Stimulated activated CD8-positive, alpha-beta memory T cell treated with anti-CD3 and anti-CD28 coated beads, Interleukin-4, amount 100 ng/mL, for 4 hours (primary cell): ENCODE results near the gene MAP3K7CL.

ENCODE experiments used
- DNase-seq, 2 donors: peaks; one replicate each; pipeline ENCODE4 v3.0.0-alpha.2; 2020; ENCODE audit warnings: low read depth in 2 of 2, low spot score in 1 of 2

The MAP3K7CL gene

GRCh38 chr21:29194342-29194741, 63.9 kb downstream of the MAP3K7CL start:
- DNase-seq, result no peak

DNA sequence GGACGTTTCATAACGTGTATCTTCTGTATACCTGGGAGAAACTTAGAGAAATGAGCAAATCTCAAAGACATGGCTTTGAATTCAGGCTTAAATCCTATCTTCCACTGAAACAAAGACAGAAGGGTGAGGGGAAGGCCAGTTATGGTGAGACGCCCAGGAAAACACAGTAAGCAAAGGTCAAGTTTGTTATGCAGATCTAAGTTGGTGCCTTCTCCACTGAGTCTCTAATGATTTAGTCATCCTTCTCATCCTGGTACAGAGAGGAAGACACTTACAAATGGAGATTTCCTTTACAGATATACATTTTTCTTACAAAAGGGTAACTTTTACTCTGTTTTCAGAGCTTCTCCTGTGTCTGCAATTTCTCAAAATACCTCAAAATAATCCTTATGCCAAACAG, 64.4 kb downstream of the MAP3K7CL start:
- DNase-seq, result no peak

- peak; percentile 36 to 37 for DNase-seq
Measured at GRCh38 chr21:29195981-29196669, 65.7 kb downstream of the MAP3K7CL start.

GRCh38 chr21:29196670-29197191, 66.3 kb downstream of the MAP3K7CL start:
- DNase-seq, result no peak

DNA sequence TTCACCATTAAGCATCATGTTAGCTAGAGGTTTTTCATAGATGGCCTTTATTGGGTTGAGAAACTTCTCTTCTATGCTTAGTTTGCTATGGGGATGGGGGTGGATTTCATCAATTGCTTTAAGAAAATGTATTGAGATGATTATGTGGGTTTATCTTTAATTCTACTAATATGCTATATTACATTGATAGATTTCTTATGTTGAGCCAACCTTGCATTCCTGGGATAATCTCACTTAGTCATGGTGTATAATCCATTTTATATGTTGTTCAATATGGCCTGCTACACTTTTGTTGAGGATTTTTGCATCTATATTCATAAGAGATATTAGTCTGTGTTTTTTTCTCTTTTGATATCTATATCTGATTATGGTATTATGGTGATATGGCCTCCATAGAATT, 70.7 kb downstream of the MAP3K7CL start:
- no peak for DNase-seq

DNA sequence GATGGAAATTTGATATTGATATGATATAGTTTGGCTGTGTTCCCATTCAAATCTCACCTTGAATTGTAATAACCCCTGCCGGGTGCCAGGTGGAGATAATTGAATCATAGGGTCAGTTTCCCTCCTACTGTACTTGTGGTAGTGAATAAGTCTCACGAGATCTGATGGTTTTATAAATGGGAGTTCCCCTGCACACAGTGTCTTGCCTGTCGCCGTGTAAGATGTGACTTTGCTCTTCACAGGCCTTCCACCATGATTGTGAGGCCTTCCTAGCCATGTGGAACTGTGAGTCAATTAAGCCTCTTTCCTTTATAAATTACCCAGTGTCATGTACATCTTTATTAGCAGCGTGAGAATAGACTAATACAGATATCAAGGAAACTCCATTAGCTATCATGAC, 74.6 kb downstream of the MAP3K7CL start:
- DNase-seq, result no peak

DNA sequence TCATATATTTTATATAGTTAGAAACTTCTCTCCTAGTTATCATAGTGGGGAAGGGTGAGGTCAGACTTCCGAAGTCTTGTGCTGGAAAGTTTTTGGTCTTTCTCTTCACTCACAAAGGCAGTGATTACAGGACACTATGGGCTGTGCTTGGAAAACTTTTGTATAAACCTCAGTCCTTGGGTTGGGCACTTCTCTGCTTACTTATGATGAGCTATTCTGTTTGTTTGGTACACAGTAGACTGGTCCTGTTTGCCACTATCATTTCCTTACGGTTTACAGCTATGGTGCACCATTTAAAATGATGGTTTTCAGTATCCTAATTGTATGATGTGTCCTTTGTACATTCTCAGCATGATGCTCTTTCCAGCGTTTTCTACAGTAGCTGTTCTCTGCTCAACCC, 75.5 kb downstream of the MAP3K7CL start:
- DNase-seq, result no peak

DNA sequence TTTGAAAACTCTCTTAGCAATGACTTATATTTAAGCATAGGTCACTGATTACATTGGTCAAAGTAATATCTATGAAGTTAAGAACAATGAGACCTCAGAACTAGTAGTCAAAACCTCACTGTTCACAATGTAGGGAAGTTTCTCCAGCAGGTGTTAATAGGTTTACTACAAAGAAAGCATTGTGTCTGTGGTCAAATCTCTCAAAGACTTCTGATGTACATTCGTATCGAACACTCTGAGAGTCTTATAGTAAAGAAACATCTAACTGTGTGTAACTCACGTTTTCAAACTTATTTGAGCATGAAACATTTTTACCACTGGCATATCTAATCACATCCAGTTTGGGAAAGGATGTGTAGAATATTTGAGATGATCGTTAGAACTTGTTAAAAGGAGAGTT, 76.0 kb downstream of the MAP3K7CL start:
- no peak for DNase-seq

DNA sequence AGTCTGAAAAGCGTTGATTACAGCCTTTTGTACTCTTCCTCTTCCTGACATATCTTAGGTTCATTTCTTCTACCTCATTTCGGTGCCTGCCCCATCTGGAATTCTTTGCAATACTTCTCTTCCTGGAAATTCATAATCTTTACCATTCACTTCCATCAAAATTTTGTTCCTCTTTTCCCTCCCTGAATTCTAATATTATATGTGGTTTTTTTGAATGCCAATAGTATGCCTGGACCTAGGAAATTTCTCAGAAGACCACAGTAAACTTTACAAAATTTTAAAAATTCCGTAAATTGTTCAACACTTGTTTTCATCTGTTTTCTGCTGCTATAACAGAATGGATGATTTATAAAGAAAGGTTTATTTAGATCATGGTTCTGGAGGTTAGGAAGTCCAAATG, 76.8 kb downstream of the MAP3K7CL start:
- no peak for DNase-seq

GRCh38 chr21:29208044-29208681, 77.7 kb downstream of the MAP3K7CL start:
- DNase-seq, result no peak

DNA sequence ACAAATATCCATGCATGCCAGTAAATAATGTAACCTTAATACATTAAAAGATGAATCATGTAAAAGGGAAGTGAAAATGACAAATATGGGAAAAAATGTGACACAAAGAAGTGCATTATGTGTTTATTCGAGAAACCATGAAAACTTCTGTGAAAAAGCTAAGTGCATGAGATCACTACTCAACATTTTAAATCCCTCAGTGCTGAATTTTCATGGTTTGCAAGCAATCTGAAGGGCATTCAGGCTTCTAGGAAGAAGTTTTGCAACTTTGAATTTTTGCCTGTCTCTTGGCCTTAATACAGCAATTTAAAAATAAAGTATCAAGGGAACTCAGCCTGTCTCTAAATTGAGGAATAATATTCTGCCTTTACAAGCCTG, 78.2 kb downstream of the MAP3K7CL start:
- no peak for DNase-seq

GRCh38 chr21:29209696-29210095, 79.3 kb downstream of the MAP3K7CL start:
- DNase-seq, result no peak

DNA sequence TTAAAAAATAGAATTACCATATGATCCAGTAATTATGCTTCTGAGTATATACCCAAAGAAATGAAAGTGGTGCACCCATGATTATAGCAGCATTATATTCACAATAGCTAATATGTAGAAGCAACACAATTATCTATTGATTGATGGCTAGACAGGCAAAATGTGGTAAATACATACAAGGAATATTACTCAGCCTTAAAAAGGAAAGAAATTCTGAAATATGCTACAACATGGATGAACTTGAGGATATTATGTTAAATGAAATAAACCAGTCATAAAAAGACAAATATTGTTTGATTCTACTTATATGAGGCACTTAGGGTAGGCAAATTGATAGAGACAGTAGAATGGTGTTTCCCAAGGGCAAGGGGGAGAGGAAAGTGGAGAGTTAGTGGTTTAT, 80.8 kb downstream of the MAP3K7CL start:
- DNase-seq, result no peak

DNA sequence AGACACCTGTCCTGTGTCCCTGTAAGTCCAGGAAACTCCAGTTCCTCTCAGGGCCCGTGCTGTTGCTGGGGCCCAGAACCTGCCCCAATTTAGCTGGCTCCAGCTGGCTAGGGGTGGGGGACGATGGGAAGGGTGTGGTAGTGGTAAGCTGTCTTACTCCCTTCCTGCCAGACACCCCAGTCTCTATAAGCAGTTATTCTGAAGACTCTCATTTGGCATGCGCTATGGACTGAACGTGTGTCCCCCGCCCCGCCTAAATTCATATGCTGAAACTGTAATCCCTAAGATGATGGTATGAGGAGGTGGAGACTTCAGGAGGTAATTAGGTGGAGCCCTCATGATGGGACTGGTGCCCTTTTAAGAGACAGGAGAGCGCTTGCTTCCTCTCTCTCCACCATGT, 82.0 kb downstream of the MAP3K7CL start:
- no peak for DNase-seq

GRCh38 chr21:29213513-29214385, 83.3 kb downstream of the MAP3K7CL start:
- DNase-seq, result no peak

DNA sequence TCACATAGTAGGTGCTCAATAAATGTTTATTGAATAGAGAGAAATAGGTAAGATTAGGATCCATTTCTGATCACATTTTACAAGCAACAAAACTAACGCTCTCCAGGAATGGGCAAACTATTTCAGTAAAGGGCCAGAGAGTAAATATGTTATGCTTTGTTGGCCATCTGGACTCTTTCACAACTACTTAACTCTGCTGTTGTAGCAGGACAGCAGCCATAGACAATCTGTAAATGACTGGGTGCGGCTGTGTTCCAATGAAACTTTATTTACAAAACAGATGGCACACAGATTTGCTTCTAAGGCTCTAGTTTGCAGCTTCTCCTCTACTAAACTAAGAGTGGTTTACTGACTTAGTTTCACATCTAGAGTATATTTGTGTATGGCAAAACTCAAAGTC, 85.3 kb downstream of the MAP3K7CL start:
- no peak for DNase-seq

DNA sequence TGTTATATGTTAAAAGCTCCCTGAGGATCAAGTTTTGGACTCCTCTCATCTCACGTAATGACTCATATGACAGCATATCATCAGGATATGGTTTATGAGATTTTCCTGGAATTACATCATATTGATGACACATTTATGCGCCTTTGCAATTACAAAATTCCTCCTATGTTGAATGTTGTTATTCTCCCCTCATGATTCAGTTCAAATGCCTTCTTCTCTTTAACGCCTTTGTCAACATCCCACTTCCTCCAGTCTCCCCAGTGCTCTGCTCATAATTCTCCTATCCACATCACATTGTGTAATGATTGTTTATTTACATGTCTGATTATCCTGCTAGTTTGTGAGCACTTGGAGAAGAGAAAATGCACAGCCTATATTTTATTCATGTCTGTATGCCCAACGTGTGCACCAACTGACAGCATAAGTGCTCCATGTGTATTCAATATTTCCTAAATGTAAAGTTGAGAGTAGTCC, 87.4 kb downstream of the MAP3K7CL start:
- DNase-seq, result no peak

GRCh38 chr21:29218749-29219148, 88.3 kb downstream of the MAP3K7CL start:
- DNase-seq, result no peak

DNA sequence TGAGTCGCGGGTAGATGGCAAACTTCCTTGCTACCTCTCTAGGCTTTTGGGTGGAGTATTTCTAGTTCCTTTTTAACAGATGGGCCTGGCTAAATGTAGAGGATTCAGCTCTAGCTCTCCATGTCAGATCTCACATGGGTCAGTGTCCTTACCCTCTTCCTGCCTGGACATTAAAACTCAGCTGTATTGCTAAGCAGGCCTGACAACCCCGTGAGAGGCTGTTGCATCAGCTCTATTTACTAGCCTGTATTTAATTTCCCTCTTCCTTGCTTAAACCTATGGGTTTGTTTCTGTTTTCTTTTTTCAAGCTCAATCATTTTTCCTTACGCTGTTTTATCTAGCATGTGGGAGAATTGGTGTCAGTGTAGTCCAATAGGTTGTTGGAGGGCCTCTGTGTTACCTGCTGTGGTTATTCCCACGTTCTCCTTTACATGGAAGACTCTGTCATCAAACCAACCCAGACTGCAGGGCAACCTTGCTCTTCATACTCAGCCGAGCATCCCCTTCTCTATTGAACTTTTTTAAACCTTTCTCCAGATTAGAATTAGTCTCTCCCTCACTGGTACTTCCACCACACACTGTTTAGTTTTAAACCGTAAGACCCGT, 88.8 kb downstream of the MAP3K7CL start:
- DNase-seq, result no peak

DNA sequence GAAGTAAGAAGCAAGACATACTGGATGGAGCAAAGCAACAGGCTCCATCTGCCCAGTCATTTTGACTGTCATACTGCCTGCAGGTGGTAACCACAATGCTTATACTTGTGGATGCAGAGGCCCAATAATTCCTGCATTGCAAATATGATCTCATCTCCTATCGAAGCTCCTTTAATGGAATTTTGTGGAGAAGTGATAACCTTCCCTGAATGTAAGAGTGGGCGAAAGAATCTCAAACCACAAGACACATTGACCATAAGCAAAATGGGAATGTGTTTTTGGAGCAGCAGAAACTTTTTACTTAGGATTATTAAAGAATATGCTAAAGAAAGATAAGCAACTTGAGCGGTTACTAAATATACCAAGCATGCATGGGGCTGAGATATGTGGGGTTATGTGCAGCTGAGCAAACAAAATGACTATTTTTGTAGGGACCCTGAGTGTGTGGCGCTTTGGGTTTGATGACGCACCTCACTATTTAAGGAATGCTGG, 90.9 kb downstream of the MAP3K7CL start:
- DNase-seq, result no peak

GRCh38 chr21:29224006-29224405, 93.6 kb downstream of the MAP3K7CL start:
- DNase-seq, result no peak
